HG03066 (cell line): ENCODE measurements around the gene COL15A1.
A peak's percentile ranks its signal among the peaks of the same experiment; 100 is the strongest.

Experiments used
- ATAC-seq: cut with Tn5 transposase; IDR thresholded peaks from one replicate; pipeline ENCODE4 v1.9.1; 2021; ENCODE audit warnings: low read depth; ENCODE audit not compliant: unreplicated experiment

The COL15A1 gene

GRCh38 chr9:98968601-98969337 is 25.1 kb downstream of the COL15A1 start:
- ATAC-seq = no peak

DNA sequence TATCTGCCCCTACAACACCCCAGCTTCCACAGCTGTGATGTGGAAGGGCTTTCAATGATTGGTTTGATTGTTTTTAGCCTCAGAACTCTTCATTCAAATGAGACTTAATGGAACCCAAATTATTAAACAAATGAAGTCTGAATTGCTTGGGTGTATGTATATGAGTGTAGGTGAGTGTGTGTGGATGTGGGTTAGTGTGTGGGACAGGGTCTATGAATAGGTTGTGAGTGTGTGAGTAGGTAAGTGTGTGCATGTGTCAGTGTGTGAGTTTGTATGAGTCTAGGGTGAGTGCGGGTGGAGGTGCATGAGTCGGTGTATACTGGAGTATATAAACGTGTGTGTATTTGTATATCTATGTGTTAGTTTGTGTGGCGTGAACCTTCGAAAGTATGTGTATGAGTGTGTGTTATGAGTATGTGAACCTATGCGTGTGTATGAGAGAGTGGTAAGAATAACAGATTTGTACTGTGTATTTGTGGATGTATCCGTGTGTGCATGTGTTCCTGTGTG is 26.9 kb downstream of the COL15A1 start:
- ATAC-seq = no peak

DNA sequence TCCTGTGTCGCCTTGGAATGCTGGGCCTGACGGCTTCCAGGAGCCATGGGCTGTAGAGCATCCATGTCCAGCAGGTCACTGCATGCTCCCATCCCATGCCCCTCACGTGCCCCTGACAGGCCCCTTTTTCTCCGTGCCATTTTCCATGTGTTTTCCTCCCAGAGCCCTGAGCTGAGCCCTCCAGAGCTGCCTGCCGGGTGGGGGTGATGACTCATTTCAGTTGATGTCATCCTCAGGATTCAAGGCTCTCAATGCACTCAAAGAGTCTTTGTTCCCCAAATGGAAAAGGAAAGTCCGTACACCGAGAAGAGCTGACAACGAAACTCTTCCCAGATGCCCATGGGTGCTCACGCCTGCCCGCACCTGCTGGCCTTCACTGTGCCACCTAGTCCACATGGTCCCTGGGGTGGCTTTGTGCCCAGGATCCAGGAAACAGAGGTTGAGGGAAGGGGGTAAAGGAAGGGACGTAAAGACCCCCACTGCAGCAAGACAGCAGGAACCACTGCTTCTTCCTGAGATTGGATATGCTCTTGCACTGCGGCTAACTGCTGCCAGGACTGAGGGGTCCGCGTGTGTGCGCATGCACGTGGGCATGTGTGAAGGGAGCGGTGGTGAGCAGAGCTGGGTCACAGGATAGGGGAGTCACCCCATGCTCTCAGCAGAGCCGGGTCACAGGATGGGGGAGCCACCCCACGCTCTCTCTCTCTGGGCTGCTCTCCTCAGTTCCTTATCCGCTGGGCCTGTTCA is 27.6 kb downstream of the COL15A1 start:
- no peak for ATAC-seq

DNA sequence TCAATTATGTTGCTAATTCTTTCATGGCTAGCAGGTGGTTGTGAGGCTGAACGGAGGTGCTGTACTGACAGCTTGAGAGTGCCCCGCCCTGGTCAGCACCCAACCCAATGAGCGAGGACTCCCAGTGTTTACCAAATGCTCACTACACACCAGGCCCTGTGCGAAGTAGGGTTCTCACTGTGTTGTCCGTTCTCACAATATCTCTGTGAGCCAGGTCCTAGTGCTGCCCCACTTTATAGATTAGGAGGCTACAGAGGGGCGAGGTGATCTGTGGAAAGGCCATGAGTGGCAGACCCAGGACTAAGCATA is 28.2 kb downstream of the COL15A1 start:
- ATAC-seq = no peak

DNA sequence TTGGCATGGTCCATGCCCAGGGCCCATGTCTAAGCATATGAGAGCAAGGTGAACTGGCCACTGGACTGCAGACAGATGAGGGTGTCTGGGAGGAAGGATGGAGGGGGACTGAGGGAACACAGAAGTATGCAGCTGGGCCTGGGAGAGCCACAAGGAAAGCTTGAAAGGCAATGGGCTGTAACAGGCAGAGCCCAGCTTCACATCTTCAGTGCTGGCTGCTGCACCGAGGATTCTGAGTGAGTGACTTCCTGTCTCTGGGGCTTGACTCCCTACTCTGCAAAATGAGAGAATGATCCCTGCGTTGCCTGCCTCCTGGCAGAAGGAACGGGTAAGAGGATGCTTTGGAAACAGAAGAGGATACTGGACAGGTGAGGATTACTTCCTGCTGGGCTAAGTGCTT is 29.0 kb downstream of the COL15A1 start:
- no peak for ATAC-seq

DNA sequence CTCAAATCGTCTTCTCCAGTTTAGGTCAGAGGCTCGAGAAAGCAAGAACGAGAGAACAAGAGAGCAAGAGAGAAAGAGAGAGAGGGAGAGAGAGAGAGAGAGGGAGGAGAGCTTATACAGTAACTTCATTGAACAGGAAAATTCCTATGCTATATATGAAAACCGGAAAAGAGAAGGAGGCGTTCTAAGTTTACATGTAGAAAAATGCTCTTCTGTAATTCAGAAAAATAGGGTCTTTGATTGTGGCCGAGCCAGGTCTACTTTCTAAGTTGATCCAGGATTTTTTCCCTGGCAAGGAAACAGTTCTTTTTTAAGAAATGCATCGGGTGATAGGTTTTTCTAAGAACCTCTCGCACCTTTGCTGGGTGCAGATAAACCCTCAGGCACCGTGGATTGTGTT is 29.5 kb downstream of the COL15A1 start:
- no peak for ATAC-seq

- no peak for ATAC-seq
Measured at GRCh38 chr9:98973576-98973975, 29.9 kb downstream of the COL15A1 start.

GRCh38 chr9:98974106-98974505 is 30.4 kb downstream of the COL15A1 start:
- ATAC-seq = no peak

DNA sequence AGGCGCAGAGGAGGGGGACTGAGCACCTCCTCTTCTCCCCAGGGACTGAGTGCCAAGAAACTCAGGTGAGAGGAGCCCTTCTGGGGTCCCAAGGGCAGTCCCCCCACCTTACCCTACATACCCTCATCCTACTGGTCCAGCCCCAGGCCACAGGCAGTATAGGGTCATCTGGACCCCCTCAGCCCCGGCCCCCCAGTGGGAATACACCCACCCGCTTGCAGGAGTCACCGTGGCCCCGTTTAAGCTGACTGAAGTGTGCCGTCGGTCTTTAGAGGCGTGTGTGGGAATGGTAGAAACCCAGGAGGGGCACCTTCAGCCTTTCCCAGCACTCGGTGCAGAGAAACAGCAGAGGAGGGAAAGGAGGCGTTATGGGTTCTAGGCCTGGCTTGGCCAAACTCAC is 30.8 kb downstream of the COL15A1 start:
- ATAC-seq = no peak

GRCh38 chr9:98974994-98975712 is 31.4 kb downstream of the COL15A1 start:
- ATAC-seq = peak; percentile 92

- no peak for ATAC-seq
Measured at GRCh38 chr9:98975838-98976237, 32.1 kb downstream of the COL15A1 start.

- ATAC-seq = no peak
Measured at GRCh38 chr9:98977246-98977714, 33.6 kb downstream of the COL15A1 start.

- no peak for ATAC-seq
Measured at GRCh38 chr9:98977813-98978212, 34.1 kb downstream of the COL15A1 start.

DNA sequence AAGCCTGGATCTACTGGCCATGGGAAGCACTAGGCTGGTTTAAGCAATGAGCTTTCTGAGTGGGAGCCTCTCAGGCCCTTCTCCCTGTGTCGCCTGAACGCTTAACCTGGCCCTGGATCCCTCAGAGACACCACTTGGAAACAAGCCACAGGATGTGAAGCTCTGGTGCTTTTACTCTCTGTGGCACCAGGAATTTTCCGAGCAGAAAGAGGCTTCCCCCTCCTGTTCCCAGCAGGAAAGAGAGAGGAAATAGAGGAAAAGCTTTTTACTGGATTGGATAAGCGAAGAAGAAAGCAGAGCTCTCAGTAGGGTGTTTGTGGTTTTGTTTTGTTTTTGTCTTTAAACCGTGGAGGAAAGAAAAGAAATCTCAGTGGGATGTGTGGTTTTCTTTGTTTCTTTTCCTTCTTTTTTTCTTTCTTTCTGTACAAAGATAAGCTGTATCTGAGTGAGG is 34.5 kb downstream of the COL15A1 start:
- ATAC-seq = no peak

DNA sequence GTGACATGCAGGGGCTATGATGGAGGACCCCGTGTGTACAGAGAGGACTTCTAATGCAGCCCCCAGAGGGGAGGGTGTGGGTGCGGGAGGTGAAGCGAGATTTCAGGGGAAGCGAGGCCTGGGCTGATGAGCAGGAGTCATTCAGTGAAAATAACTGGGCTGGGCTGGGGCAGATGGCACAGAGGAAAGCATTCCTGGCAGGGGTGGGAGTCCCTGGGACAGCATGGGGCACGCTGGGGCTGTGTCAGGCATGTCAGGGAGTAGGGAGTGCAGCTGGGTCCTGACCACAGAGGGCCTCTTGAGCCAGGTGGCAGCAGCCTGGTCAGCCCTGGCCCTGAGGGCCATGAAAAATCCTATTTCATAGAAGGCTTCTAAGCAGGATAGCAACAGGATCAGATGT is 36.6 kb downstream of the COL15A1 start:
- ATAC-seq = no peak

- no peak for ATAC-seq
Measured at GRCh38 chr9:98983295-98984268, 39.9 kb downstream of the COL15A1 start.

DNA sequence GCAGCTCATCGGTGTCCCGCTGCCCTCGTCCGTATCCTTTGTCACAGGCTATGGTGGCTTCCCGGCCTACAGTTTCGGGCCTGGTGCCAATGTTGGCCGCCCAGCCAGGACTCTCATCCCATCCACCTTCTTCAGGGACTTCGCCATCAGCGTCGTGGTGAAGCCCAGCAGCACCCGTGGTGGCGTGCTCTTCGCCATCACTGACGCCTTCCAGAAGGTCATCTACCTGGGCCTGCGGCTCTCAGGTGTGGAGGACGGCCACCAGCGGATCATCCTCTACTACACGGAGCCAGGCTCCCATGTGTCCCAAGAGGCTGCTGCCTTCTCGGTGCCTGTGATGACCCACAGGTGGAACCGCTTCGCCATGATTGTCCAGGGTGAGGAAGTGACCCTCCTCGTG is 41.9 kb downstream of the COL15A1 start:
- no peak for ATAC-seq

GRCh38 chr9:98986866-98987651 is 43.4 kb downstream of the COL15A1 start:
- ATAC-seq = no peak
